T47D (cell line): ENCODE measurements around the gene DDN.

Experiments
- DNase-seq, 2 experiments: peaks; one replicate each; pipeline versions ENCODE4 v3.0.0 to v3.0.0-alpha.2; 2011 to 2012; ENCODE audit warnings: low read depth in 1 of 2, low spot score in 1 of 2
- JUND ChIP-seq: IDR thresholded peaks from 2 replicates; pipeline ENCODE4 v1.6.1; 2012; ENCODE audit warnings: low read depth
- in situ Hi-C: cut with HindIII; loops from 2 replicates; pipeline ENCODE4 v1.10.0; 2016; ENCODE audit warnings: low sequenced_read_pairs, low pct_unique_long_range_greater_than_20kb

Gene DDN

GRCh38 chr12:48982397-48983080 lies 16.6 kb downstream of the DDN start:
- no peak for TF ChIP-seq JUND
- DNase-seq, result no peak
- in situ Hi-C loops, result no loop called here

- DNase-seq, result no peak
- TF ChIP-seq JUND, result no peak
- in situ Hi-C loops, result no loop called here
These were observed 17.4 kb downstream of the DDN start for GRCh38 chr12:48981757-48982157.

GRCh38 chr12:48980953-48981756 lies 18.0 kb downstream of the DDN start:
- in situ Hi-C loops, result no loop called here
- no peak for TF ChIP-seq JUND

GRCh38 chr12:48980389-48980952 lies 18.7 kb downstream of the DDN start:
- DNase-seq, result no peak
- in situ Hi-C loops, result no loop called here
- no peak for TF ChIP-seq JUND

More at GRCh38 chr12:48980953-48981756, 18.0 kb downstream of the DDN start:
- no peak for DNase-seq

- DNase-seq, result no peak
- TF ChIP-seq JUND, result no peak
- in situ Hi-C loops, result no loop called here
These were observed 19.4 kb downstream of the DDN start for GRCh38 chr12:48979602-48980388.

GRCh38 chr12:48978741-48979601 lies 20.2 kb downstream of the DDN start:
- in situ Hi-C loops, result no loop called here
- TF ChIP-seq JUND, result no peak
- DNase-seq, result peak in 1 of 2 experiments; percentile 70

- in situ Hi-C loops, result no loop called here
- peak in 1 of 2 experiments; percentile 72 for DNase-seq
- TF ChIP-seq JUND, result no peak
These were observed 20.9 kb downstream of the DDN start, which contains the start of gene WNT1 for GRCh38 chr12:48978291-48978740. WNT1 (plus strand) TSS chr12:48978322; CDS start chr12:48978651, 329 bp downstream.

GRCh38 chr12:48977290-48978281 lies 21.6 kb downstream of the DDN start:
- in situ Hi-C loops, result no loop called here
- DNase-seq, result peak; percentile 69 to 83
- TF ChIP-seq JUND, result no peak

GRCh38 chr12:48973941-48974673 lies 25.1 kb downstream of the DDN start:
- no peak for TF ChIP-seq JUND
- no peak for DNase-seq
- in situ Hi-C loops, result no loop called here

GRCh38 chr12:48973531-48973930 lies 25.6 kb downstream of the DDN start:
- in situ Hi-C loops, result no loop called here
- no peak for TF ChIP-seq JUND
- DNase-seq, result peak in 1 of 2 experiments; percentile 13
